Liver (tissue), 3 donors: ENCODE results near the gene GREM1.

Experiments
- CTCF ChIP-seq: fragments of 150-350 bp; IDR thresholded peaks from 2 replicates; pipeline ENCODE4 v1.5.1; 2017; ENCODE audit warnings: improper control_type of control experiment, low read depth, low read length; ENCODE audit not compliant: missing input control
- GABPA ChIP-seq, 2 donors: IDR thresholded peaks in 1 of 2; conservative IDR thresholded peaks in 1 of 2; 2 replicates each; pipeline ENCODE4 v1.6.1; 2016; ENCODE audit warnings: antibody characterized with exemption in 2 of 2, mild to moderate bottlenecking in 1 of 2, moderate library complexity in 1 of 2
- JUND ChIP-seq, 2 donors: IDR thresholded peaks; 2 replicates each; pipeline ENCODE4 v1.6.1; 2016; ENCODE audit warnings: antibody characterized with exemption in 2 of 2
- SP1 ChIP-seq: IDR thresholded peaks from 2 replicates; pipeline ENCODE4 v1.6.1; 2018; ENCODE audit warnings: antibody characterized with exemption, mild to moderate bottlenecking
- YY1 ChIP-seq: IDR thresholded peaks from 2 replicates; pipeline ENCODE4 v1.6.1; 2016; ENCODE audit warnings: antibody characterized with exemption, mild to moderate bottlenecking
- donor health status: healthy.
- donor health status: healthy.

- no peak for TF ChIP-seq CTCF
- TF ChIP-seq GABPA (IDR thresholded peaks at IDR 0.05 in 1 of 2, conservative IDR thresholded peaks at IDR 0.05 in 1 of 2): no peak
- no peak for TF ChIP-seq SP1
- no peak for TF ChIP-seq JUND (IDR thresholded peaks at IDR 0.05)
- no peak for TF ChIP-seq YY1
Measured at GRCh38 chr15:32750979-32751378, 33.2 kb downstream of the GREM1 start.
